Hepatocyte (in vitro differentiated cells): ENCODE measurements around the gene MAD1L1. TPM values are rescaled to one million over a fixed set of nuclear protein-coding genes. Genes with fewer than 3 reads are reported as not detected.

ENCODE experiments used
- DNase-seq: peaks from one replicate; pipeline ENCODE4 v3.0.0-alpha.2; 2016; ENCODE audit warnings: low spot score
- H2AFZ ChIP-seq: fragments of 200-600 bp; sonication (generic); 2 replicates; pipeline ENCODE4 v1.6.0; 2016; ENCODE audit warnings: antibody characterized with exemption, mild to moderate bottlenecking
- H3K27ac ChIP-seq: fragments of 200-600 bp; sonication (generic); 2 replicates; pipeline ENCODE4 v1.5.1; 2016; ENCODE audit warnings: mild to moderate bottlenecking
- H3K27me3 ChIP-seq: fragments of 200-600 bp; sonication (generic); 2 replicates; pipeline ENCODE4 v1.6.1; 2016
- H3K36me3 ChIP-seq: fragments of 200-600 bp; sonication (generic); replicated peaks from 2 replicates; pipeline ENCODE4 v1.5.1; 2016; ENCODE audit warnings: low read depth; ENCODE audit not compliant: insufficient read depth
- H3K4me1 ChIP-seq: fragments of 200-600 bp; sonication (generic); 2 replicates; pipeline ENCODE4 v1.5.1; 2016; ENCODE audit warnings: mild to moderate bottlenecking, moderate library complexity; ENCODE audit not compliant: insufficient read depth
- H3K4me2 ChIP-seq: fragments of 200-600 bp; sonication (generic); 2 replicates; pipeline ENCODE4 v1.6.0; 2016
- H3K4me3 ChIP-seq: fragments of 200-600 bp; sonication (generic); 2 replicates; pipeline ENCODE4 v1.5.1; 2016; ENCODE audit warnings: mild to moderate bottlenecking
- H3K79me2 ChIP-seq: fragments of 200-600 bp; sonication (generic); 2 replicates; pipeline ENCODE4 v1.6.0; 2017; ENCODE audit warnings: mild to moderate bottlenecking
- H3K9me2 ChIP-seq: fragments of 200-600 bp; sonication (generic); replicated peaks from 2 replicates; pipeline ENCODE4 v1.6.0; 2017; ENCODE audit warnings: mild to moderate bottlenecking; ENCODE audit not compliant: insufficient read depth
- H3K9me3 ChIP-seq: fragments of 200-600 bp; sonication (generic); 2 replicates; pipeline ENCODE4 v1.5.1; 2016; ENCODE audit warnings: low read depth, mild to moderate bottlenecking
- H4K20me1 ChIP-seq: fragments of 200-600 bp; sonication (generic); 2 replicates; pipeline ENCODE4 v1.6.0; 2016; ENCODE audit warnings: mild to moderate bottlenecking; ENCODE audit not compliant: insufficient read depth, poor library complexity, severe bottlenecking
- CTCF ChIP-seq: fragments of 200-600 bp; sonication (generic); IDR thresholded peaks from 2 replicates; pipeline ENCODE4 v1.5.1; 2016; ENCODE audit warnings: antibody characterized with exemption, mild to moderate bottlenecking; ENCODE audit not compliant: poor library complexity
- EZH2 ChIP-seq: fragments of 200-600 bp; sonication (generic); IDR thresholded peaks from 2 replicates; pipeline ENCODE4 v1.6.1; 2016; ENCODE audit warnings: antibody characterized with exemption, mild to moderate bottlenecking, borderline replicate concordance
- EZH2phosphoT487 ChIP-seq: fragments of 200-600 bp; sonication (generic); IDR thresholded peaks from one replicate; pipeline ENCODE4 v1.6.1; 2018; ENCODE audit warnings: antibody characterized with exemption, mild to moderate bottlenecking, low read depth, moderate library complexity; ENCODE audit not compliant: unreplicated experiment, severe bottlenecking
- WGBS: methylation state at CpG from one replicate; pipeline ENCODE4 v1.1.6; 2016; ENCODE audit warnings: low lambda C conversion rate; ENCODE audit errors: missing lambda C conversion rate; 5-methylcytosine and 5-hydroxymethylcytosine counted together
- polyA plus RNA-seq: library from polyadenylated mRNA; unstranded; fragments of >200 nt; fragmentation: Nextera tagmentation; extraction: Ambion mirVana; gene quantifications from 2 replicates; pipeline ENCODE4 v1.2.1, GENCODE V29; 2016
- total RNA-seq: library from RNA; depleted of rRNA; stranded (reverse); fragments of >200 nt; gene quantifications from 2 replicates; pipeline ENCODE4 v1.2.3, GENCODE V29; 2014

The MAD1L1 gene
- total and polyA plus RNA-seq, 2 experiments from 2014 or later = 30.7 to 31.0 TPM

DNA sequence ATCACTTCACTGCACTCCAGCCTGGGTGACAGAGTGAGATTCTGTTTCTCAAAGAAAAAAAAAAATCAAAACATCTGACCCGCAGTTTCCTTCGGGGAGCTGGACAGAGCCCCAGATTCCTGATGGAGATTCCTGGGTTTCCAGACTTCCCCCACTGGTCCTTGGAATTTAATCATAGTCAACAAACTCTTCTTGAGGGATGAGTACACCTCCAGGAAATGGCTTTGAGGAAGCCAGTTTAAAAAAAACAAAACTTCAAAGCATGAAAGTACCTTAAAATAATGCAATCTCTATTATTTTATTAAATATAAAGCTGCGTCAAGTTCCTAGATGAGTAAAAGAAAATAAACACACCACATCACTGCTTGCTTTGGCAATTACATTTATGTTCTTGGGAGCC lies 1.2 kb upstream of the MAD1L1 start:
- no peak overlapping the region for H3K4me2 ChIP-seq
- H2AFZ ChIP-seq = no peak overlapping the region
- H4K20me1 ChIP-seq = peaks cover 11% of the 10 kb centered on the region
- no peaks in the 10 kb centered on the region for H3K9me2 ChIP-seq
- H3K4me1 ChIP-seq = peaks cover 9% of the 10 kb centered on the region
- H3K27me3 ChIP-seq = no peaks in the 10 kb centered on the region
- no peak overlapping the region for H3K27ac ChIP-seq
- TF ChIP-seq CTCF (no peak), EZH2 (no peak), EZH2phosphoT487 (no peak)
- DNase-seq = no peak
- H3K9me3 ChIP-seq = no peaks in the 10 kb centered on the region
- H3K4me3 ChIP-seq = no peak overlapping the region
- peaks cover 34% of the 10 kb centered on the region for H3K79me2 ChIP-seq
- no peaks in the 10 kb centered on the region for H3K36me3 ChIP-seq
- WGBS = 91% methylated on average over 3 of the region's 3 CpGs

DNA sequence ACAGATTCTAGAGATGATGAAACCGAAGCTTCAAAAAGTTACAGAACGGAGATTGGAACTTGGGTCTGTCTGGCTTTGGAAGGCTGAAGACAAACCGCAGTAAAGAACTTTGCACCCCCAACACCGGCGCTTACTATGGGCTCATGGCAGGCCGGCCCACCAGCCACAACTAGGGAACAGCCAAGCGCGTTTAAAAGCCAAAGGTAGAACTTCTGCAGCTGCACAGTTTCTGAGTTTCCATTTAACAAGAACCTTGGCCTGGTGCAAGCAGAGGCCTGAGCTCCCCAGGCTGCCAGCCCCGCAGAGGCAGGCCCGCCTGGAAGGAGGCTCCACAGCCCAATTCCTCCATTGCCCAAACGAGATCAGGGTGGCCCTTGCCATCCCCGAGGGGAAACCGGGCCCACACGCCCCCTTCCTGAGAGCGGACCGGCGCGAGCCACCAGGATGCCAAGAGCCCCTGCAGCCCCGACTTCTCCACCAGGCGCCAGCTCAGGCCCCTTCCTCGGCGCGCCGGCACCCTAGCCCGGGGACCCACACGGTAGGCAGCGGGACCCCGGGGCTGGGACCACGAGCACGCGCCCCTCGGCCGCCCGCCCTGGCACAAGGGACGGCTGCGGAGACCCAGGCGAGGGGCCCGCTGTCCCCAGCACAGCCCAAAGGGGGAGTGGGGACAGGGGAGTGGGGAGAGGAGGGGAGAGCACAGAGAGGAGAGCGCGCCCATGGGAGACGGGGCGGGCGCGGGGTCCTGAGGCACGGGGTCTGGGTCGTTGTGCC lies 566 bp downstream of the MAD1L1 start:
- Histone ChIP-seq H3K4me3 (peak overlapping the region; percentile 86), H3K4me2 (peak overlapping the region; percentile 74), H3K79me2 (peaks cover 34% of the 10 kb centered on the region), H2AFZ (peak overlapping the region; percentile 96), H4K20me1 (peaks cover 11% of the 10 kb centered on the region), H3K27ac (peak overlapping the region; percentile 71), H3K9me2 (no peaks in the 10 kb centered on the region), H3K36me3 (no peaks in the 10 kb centered on the region), H3K9me3 (no peaks in the 10 kb centered on the region), H3K4me1 (peaks cover 9% of the 10 kb centered on the region), H3K27me3 (no peaks in the 10 kb centered on the region)
- 3% methylated on average over 37 of the region's 46 CpGs for WGBS
- TF ChIP-seq CTCF = no peak
- TF ChIP-seq EZH2phosphoT487 = no peak
- TF ChIP-seq EZH2 = no peak
- DNase-seq = peak; percentile 37

DNA sequence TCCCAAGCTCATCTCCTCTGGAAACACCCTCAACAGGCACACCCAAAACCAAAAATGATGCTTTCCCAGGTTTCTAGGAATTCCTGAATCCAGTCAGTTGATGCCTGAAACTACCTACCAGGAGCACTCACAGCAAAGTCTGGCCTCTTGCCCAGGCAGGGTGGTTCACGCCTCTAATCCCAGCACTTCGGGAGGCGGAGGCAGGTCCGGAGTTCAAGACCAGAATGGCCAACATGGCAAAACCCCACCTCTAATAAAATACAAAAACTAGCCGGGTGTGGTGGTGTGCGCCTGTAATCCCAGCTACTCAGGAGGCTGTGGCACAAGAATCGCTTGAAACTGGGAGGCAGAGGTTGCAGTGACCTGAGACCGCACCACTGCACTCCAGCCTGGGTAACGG lies 1.9 kb downstream of the MAD1L1 start:
- Histone ChIP-seq H3K36me3 (no peaks in the 10 kb centered on the region), H3K9me2 (no peaks in the 10 kb centered on the region), H3K4me1 (peaks cover 9% of the 10 kb centered on the region), H4K20me1 (peaks cover 11% of the 10 kb centered on the region), H3K4me2 (peak overlapping the region; percentile 74), H3K27me3 (no peaks in the 10 kb centered on the region), H3K9me3 (no peaks in the 10 kb centered on the region), H3K27ac (no peak overlapping the region), H3K79me2 (peaks cover 34% of the 10 kb centered on the region), H2AFZ (no peak overlapping the region), H3K4me3 (no peak overlapping the region)
- TF ChIP-seq EZH2phosphoT487 (no peak), CTCF (no peak), EZH2 (no peak)
- 96% methylated on average over 9 of the region's 9 CpGs for WGBS
- no peak for DNase-seq
